GM21619 (cell line): ENCODE measurements around the gene RPS5.
A peak's percentile ranks its signal among the peaks of the same experiment; 100 is the strongest.
"Not testable (repeated sequence)": the region's sequence is repeated elsewhere in the genome, so short reads cannot be mapped to it uniquely, and the experiment has no call there.

ENCODE experiments used
- ATAC-seq: cut with Tn5 transposase; IDR thresholded peaks from one replicate; pipeline ENCODE4 v1.9.1; 2021; ENCODE audit not compliant: unreplicated experiment

Gene RPS5

DNA sequence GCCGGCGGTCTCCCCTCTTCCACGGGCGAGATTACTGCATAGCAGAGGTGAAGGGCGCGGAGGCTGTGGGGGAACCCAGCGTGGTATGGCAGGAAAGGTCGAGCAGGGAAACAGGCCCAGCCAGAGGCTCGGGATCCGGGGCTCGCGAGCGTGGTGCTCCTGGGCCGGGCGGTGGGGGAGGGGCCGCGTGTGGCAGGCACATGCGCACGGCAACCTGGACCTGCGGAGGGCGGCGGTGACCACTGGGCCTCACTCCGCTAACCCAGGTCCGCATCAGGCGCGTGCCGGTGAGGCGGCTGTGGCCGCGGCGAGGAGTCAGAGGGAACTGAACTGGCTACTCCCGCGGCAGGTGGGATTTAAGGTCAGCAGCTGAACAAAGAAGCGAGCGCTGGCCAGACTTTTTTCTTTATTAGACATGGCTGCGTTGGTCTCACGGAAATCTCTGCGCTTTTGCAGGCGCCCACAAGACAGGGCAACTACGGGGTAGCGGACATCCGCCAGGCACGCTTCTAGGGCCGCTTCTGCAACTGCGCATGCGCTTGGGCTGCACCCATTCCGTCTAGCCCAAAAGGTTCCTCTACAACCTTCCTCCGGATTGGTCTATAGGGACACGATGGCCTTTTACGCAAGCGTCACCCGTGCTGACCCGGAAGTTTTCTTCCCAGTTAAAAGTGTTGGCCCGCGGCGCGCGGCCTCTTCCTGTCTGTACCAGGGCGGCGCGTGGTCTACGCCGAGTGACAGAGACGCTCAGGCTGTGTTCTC is at the start of gene RPS5:
Gene RPS5, plus strand, starts transcription at position 694 of the 762 bp plus-strand sequence. CDS start 869 bp downstream, outside the sequence.
- peak; percentile 81 for ATAC-seq

DNA sequence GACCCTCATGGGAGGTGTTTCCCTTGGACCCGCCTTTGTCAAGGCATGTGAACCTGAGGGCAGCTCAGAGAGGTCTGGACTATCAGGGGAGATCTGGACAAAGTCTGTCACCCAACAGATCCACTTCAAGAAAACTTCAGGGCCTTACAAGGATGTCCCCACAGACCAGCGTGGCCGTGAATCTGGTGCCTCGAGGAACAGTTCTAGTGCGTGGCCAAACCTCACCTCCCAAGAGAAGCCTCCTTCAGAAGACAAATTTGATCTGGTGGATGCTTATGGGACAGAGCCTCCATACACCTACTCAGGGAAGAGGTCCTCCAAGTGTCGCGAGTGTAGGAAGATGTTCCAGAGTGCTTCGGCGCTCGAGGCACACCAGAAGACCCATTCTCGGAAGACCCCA is 48.7 kb upstream of the RPS5 start:
- no peak for ATAC-seq

DNA sequence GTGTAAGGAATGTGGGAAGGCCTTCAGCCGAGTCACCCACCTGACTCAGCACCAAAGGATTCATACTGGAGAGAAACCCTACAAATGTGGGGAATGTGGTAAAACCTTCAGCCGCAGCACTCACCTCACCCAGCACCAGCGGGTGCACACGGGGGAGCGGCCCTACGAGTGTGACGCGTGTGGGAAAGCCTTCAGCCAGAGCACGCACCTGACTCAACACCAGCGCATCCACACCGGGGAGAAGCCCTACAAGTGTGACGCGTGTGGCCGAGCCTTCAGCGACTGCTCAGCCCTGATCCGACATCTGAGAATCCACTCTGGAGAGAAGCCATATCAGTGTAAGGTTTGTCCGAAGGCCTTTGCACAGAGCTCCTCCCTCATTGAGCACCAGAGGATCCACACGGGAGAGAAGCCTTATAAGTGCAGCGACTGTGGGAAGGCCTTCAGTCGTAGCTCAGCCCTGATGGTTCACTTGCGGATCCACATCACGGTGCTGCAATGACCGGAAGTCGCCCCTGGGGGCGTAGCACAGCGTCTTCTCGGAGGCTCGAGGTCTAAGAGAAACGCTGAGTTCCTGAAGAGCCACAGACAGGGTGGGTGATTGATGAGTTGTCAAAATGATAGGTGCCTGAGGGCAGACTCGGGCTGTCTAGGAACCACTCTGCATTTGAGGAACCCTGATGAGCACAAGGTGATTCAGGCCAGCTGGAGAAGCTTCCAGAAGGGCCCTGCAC is 48.1 kb upstream of the RPS5 start:
- ATAC-seq: no peak

DNA sequence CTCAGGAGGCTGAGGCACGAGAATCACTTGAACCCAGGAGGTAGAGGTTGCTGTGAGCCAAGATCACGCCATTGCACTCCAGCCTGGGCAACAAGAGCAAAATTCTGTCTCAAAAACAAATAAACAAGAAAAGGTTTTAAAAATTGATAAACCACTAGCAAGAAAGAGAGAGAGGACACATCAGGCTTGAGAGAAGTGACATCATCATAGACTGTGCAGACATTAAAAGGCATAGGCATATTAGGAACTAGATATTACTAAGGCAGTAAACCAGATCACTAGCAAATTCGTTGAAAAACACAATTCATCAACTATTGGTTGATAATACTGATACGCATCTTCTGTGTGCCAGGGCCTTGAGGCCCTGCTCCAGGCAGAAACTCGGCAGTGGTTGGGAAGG is 41.5 kb upstream of the RPS5 start:
- ATAC-seq: no peak

DNA sequence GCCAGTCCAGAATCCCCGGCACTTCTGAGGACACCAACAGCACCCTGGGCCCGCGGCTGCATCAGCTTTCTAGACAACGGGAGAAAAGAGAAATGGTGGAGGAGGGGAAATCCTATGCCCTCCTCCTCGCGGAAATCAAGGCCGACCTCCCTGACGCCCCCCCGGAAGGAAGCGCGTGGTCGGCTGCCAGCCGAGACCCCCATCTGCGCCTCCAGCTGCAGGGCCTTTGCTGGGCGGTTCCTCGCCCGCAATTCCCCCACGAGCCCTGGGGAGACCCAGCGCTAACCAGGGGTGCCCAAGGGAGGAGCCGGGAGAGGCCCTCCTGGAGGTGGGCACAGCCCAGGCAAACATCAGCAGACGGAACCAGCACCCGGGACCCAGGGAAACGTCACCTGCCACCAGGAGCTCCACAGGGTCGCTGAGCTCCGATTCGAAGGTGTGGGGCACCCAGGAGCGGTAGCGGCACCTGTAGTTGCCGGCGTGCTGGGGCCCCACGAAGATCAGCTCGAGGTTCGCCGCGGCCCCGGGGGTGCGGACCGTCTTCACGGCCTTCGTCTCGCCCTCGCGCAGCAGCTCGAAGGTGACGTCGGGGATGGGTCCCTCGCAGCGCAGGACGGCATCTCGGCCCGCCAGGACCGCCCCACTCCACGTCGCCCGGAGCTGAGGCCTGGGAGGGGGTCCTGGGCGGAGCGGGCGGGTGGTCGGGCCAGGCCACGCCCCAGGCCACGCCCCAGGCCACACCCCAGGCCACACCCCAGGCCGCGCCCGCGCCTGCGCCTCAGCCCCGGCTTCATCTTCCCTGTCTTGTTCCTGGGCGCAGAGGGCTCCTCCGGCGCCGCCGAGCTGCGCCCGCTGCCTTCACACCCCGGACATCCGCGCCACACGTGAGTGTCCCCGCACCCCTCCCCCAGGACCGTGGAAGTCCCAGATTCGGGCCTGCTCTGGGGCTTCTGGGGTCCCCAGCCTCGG is 39.8 kb upstream of the RPS5 start:
- peak; percentile 80 for ATAC-seq

DNA sequence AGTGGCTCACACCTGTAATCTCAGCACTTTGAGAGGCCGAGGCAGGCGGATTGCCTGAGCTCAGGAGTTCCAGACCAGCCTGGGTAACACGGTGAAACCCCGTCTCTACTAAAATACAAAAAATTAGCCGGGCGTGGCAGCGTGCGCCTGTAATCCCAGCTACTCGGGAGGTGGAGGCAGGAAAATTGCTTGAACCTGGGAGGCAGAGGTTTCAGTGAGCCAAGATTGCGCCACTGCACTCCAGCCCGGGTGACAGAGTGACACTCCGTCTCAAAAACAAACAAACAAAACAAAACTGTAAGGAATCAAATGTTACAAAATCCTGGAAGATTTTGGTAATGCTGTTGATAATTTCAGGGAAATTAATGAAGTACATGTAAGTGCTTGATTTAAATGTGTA is 39.0 kb upstream of the RPS5 start:
- not testable (repeated sequence) for ATAC-seq

DNA sequence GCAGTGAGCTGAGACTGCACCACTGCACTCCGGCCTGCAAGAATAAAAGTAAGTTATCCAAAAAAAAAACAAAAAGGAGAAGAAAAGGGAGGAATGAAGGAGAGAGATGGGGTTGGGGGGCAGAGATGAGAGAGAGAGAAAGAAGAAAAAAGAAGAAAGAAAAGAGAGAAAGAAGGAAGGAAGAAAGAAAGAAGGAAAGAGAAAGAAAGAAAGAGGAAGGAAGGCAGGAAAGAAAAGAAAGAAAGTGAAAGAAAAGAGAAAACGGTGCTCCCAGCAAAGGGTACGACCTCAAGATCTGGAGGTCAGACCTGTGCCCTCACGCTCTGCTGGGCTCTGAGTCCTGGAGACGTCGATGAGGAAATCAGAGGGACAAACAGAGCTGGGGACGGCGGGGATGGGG is 37.5 kb upstream of the RPS5 start:
- no peak for ATAC-seq

DNA sequence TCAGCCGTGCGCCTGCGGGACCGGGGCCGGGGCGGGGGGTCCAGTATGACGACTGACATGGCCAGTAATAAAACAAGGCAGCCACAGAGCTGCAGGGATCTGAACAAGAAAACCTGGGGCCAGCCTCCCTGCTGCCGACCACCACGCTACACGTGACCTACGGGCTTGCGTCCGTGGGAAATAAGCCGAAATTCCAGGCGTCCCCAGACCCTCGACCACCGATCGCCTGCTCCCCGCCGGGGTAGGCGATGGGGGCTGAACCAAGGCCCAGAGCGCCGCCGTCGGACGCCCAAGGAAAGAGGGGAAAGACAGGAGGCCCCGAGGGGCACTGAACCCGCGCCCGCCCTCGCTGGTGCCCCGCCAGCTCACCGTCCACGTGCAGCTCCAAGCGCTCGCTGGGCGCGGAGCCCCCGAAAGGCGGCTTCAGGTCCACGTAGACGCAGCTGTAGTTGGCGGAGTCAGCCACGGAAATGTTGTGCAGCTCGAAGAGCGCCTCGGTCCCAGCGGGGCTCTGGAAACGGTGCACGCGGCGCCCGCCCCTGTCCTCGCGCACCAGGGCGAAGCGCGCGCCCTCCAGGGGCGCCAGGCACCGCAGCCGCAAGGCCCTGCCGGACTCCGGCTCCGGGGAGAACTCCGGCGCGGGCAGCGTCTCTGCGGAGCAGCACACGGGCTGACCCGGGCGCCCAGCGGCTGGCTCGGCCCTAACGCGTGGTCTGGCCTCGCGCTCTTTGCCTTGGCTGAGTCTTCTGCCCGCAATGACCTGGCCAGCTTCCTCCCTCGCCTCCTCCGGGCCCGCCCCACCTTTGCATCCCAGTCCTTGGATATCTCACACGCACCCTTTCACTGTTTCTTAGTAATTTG is 36.8 kb upstream of the RPS5 start:
- no peak for ATAC-seq

DNA sequence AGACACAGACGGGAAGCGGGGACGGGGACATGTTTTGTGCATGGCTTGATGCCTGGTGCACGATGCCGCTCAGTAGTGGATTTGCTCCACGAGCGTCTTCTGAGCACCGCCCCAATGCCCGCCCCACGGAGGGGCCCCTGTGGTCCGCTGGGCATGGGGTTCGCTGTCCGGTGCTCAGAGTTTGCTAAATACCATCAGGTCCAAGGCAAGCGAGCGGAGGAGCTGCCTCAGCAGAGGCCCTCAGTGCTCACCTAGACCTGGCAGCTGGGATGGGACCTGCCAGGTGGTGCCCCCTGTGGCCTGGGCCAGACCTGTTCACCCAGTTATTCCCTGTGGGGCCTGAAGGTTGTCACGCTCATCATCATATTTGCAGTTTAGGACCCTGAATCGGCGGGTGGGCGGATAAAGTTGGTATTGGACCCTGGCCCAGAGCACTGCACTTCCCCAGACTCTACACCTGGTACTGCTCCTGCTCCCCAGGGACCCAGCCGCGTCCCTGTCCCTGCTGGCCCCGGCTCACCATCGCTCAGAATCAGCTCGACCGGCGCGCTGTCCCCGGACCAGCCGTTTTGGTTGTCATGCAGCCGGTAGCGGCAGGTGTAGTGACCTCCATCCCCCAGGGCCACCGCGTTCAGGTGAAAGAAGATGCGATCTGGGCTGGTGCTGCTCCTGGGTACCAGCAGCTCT is 36.1 kb upstream of the RPS5 start:
- ATAC-seq: no peak

DNA sequence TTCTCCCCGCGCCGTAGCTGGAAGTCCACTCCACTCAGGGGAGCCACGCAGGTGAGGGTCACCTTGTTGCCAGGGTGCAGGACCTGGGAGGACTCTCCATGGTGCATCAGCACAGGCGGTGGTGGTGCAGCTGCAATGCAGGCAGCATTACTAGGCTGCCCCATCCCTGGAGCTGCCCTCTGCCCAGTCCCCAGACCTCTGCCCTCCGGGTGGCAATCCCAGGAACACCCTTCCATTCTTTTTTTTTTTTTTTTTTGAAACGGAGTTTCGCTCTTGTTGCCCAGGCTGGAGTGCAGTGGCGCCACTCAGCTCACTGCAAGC is 35.6 kb upstream of the RPS5 start:
- no peak for ATAC-seq

DNA sequence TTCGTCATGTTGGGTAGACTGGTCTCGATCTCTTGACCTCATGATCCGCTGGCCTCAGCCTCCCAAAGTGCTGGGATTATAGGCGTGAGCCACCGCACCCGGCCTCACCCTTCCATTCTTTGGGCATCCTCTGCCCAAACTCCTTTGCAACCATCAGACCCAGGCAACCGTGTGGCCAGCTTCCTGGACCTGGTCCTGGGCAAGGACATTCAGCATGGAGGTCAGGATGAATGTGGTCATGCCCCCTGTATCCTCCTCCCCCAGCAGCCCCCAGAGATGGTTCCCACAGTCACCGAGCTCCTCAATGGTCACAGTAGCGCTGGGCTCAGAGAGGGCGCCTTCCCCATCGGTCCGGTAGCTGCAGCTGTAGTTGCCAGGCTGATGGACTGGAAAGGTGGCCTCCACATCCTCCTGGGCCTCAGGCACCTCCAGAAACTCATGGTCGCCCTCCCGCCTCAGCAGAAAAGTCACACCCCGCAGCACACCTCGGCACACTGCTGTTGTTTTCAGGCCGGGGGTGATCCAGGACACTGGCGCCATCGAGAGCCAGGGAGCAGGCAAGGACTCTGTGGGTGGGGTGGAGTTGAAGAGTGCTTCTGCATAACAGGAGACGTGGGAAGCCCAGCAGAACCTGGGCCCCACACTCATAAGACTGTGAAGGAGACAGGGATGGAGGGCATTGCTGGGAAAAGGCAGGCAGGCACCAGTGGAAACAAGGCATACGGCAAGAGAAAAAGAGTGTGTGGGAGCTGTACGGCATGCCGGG is 34.9 kb upstream of the RPS5 start:
- no peak for ATAC-seq

DNA sequence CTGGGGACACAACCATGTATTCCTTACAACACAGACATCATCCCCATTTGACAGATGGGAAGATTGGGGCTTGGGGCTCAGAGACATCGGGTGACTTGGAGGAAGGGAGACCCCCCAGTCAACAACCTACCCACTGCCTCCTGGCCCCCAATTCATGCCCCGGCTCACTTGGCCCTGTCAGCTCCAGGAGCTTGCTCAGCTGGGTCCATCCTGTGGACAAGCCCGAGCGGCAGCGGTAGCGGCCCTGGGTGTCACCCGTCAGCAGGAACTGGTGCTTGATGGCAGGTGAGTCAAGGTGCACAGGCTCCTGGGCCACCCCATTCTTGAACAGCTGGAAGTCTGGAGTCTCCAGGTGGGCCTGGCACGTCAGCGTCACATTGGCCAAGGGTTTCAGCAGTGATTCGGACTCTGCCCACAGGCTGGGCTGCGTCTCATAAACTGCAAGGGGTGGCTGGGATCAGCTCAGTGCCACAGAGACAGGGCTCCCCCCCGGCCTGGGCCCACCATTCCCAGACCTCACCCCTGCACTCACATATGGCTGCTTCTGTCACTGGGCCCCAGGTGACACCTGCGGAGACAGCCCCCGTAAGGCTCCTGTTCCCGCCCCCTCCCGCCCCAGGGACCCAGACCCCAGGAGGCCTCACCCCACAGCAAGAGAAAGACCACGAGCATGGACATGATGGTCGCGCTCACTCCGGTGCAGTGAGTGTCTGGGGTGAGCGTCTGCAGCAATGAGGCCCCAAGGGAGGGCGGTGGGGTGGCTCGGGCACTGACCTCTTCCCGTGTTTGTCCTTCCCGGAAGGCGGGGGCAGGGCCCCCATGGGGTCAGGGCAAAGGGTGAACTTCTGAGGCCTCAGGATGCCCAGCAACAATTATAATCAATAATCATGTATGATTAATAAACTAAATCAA is 34.1 kb upstream of the RPS5 start, which contains the start of gene A1BG:
Gene A1BG, minus strand, starts transcription at position 733 of the 912 bp plus-strand sequence. Its CDS starts 55 bp downstream, at position 678.
- ATAC-seq: no peak

DNA sequence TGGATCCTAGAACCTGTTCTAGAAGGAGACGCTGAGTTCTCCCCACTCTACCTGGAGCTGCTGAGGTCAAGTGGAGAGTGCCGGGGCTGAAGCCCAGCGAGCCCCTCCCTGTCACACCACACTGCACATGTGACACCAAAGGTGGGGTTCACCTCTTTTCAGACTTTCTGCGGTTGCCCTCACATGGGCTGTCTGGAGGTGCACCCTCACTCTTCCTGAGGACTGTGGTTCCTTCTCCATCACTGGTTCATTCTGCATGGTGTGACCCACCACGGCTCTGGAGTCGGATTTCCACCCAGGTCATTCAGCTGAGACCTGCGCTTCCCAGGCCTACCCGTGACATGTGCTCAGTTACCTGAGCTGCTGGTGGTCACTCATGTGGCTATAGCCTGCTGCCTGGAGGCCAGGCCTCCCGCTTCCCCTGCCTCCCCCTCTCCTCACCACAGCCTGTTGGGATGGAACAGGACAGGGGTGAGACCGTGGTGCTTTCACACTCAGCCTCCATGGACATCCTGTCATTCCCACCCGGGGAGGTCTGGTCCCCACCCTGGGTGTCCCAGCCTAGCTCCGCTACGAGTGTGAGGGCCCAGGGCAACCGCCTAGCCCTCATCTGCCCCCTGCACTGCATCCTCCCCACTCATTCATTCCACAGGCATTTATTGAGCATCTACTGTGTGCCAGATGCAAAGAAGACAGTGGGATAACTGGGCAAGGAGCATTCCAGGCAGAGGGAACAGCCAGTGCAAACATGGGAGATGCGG is 33.2 kb upstream of the RPS5 start:
- no peak for ATAC-seq

DNA sequence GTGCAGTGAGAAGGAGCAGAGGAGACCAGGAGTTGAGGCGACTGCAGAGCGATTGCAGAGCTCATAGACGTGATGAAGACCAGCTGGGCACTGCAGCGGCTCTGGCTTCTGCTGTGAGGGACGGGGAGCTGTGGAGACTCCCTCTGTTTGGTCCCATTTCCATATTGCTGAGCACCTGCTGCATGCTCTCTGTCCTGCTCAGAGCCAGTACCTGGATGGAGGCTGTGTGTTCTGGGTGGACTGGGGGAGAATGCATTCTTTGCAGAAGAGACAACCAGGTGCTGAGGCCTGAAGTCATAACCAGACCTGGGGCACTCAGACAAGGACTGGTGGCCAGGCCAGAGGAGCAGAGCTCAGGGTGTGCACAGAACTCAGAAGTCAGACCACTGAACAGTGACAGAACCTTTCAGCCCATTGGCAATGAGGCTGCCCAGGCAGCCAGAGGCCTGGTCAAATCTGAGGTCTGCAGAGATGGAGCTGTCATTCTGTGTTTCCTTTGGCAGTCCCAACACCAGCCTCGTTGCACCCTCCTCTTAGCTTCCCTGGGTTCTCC is 32.5 kb upstream of the RPS5 start:
- no peak for ATAC-seq

DNA sequence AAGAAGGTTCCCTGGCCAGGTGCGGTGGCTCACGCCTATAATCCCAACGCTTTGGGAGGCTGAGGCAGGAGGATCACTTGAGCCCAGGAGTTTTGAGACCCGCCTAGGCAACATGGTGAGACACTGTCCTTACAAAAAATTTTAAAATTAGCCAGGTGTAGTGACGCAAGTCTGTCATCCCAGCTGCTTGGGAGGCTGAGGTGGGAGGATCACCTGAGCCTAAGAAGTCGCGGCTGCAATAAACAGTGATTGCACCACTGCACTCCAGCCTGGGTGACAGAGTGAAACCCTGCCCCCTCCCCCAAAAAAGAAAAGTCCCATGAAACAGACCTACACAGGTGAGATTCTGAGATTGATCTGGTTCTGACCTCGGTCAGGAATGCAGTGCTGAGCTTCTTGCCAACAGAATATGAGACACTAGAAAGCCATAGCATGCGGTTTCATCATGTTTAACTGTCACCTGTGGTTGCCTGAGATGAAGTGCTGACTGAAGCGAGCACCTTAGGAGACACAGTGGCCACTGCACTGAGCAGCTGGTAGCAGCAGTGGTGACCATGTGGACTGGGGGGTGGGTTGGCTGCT is 31.8 kb upstream of the RPS5 start:
- no peak for ATAC-seq

DNA sequence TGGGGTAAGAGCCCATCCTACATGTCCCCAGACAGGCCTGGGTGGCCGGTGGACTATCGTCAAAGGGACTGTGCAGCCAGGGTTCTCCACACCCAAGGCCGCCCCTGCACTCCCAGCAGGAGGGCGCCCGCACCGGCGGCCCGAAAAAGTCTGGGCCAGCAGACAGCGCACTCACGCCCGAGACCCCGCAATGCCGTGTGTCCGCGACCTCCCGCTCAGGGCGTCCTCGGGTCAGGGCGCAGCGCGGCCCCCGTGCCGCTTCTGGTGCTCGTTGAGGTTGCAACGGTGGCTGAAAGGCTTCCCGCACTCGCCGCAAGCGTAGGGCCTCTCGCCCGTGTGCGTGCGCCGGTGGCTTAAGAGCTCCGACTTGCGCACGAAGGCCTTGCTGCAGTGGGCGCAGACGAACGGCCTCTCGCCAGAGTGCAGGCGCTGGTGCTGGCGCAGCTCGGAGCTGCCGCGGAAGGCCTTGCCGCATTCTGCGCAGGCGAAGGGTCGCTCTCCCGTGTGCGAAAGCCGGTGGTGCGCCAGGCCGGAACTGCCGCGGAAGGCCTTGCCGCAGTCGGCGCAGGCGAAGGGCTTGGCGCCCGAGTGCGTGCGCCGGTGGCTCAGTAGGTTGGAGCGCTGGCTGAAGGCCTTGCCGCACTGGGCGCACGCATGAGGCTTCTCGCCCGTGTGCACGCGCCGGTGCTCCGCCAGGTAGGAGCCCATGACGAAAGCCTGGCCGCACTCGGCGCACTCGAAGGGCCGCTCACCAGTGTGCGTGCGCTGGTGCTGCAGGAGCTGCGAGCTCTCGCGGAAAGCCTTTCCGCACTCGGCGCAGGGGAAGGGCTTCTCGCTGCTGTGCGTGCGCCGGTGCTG is 30.9 kb upstream of the RPS5 start:
- no peak for ATAC-seq
